ENCODE results near the gene SNAP47.

Gene SNAP47

DNA sequence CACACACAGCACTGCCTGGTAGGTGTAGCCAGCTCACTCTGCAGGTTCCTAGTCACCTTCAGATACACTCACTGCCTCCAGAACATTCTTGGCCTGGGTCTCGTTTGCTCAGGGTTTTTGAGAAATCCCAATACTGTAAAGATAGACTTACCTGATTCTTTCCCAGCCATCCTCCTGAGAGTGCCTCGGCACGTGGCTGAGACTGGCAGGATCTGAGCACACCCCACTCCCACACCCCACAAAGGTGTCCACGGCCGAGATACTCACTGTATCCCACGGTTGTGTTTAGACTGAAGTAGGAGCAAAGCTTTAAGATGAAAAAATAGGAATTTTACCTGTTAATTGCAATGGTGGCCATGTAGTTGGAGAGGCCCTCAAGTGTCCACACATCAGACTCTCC lies 33.4 kb downstream of the SNAP47 start:
- 100% methylated on average over 3 of the region's 6 CpGs for WGBS (ENCODE audit: insufficient coverage)
- CTCF ChIA-PET = no interaction called here
- no peak for DNase-seq
- peaks cover 11 to 50% (median 27%) of the 10 kb centered on the region in 4 experiments for H3K36me3 ChIP-seq (ENCODE audit: control insufficient read depth in 4 of 4, insufficient read depth in 4 of 4, low read length in 3 of 4)
- POLR2A ChIA-PET = no interaction called here
- H3K27ac ChIP-seq (ENCODE audit: insufficient read depth in 1 of 2, low read depth in 1 of 2, low read length in 2 of 2, poor library complexity in 1 of 2, severe bottlenecking in 2 of 2) = no peak overlapping the region
- no peaks in the 10 kb centered on the region for H3K27me3 ChIP-seq (replicated peaks in 2 of 5; ENCODE audit: control insufficient read depth in 4 of 5, insufficient read depth in 5 of 5, low read length in 4 of 5)
- peaks cover 0 to 31% (median 26%) of the 10 kb centered on the region in 4 experiments for H3K4me1 ChIP-seq (ENCODE audit: control extremely low read depth in 1 of 4, control insufficient read depth in 4 of 4, insufficient read depth in 4 of 4, low read length in 3 of 4)
- H3K4me3 ChIP-seq (ENCODE audit: control insufficient read depth in 1 of 7, extremely low read depth in 1 of 7, insufficient read depth in 4 of 7, low read depth in 2 of 7, low read length in 6 of 7) = no peak overlapping the region
- no peaks in the 10 kb centered on the region for H3K9me3 ChIP-seq (ENCODE audit: control extremely low read depth in 1 of 5, control insufficient read depth in 4 of 5, insufficient read depth in 2 of 5, low read depth in 1 of 5, low read length in 4 of 5)

DNA sequence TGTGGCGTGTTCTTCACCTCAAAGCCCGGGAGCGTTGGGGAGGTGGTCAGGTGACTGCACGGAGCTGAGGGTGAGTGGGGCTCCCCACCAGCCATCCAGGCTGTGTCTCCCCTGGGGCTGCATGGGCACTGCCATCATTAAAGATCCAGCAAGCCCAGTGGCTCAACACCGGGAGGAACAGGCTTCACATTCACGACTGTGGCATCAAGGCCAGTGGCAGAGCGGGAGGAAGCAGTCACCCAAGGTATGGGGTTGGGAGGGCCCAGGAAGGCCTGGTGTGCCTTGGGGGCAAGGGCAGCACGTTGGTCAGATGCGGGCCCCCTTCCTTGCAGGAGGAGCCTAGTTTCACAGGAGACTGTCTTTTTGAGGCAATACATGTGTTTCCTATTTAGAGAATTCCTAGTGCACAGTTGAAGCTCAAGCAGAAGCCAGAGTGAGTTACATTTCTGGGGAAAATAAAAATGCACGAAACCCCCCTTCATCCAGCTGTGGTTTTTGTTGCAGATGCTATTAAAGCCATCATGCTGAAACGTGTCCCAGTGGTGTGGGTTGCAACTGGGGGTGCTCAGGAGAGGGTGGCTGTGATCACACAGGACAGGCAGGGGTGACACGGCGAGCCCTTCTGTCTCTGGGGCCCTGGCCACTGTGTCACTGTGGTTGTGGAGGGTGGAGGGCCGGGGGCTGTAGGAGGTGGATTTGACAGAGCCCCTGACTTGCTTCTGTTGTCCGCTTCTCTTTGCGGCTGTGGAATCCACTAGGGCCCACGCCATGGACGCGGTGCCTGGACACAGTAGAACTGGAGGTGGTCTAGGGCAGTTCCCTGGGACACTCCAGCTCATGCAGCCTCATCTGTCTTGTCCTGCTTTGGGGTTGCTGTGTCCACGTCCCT lies 34.1 kb downstream of the SNAP47 start:
- Histone ChIP-seq H3K27ac (ENCODE audit: insufficient read depth in 1 of 2, low read depth in 1 of 2, low read length in 2 of 2, poor library complexity in 1 of 2, severe bottlenecking in 2 of 2) (no peak overlapping the region), H3K4me3 (ENCODE audit: control insufficient read depth in 1 of 7, extremely low read depth in 1 of 7, insufficient read depth in 4 of 7, low read depth in 2 of 7, low read length in 6 of 7) (no peak overlapping the region), H3K27me3 (replicated peaks in 2 of 5; ENCODE audit: control insufficient read depth in 4 of 5, insufficient read depth in 5 of 5, low read length in 4 of 5) (no peaks in the 10 kb centered on the region), H3K36me3 (ENCODE audit: control insufficient read depth in 4 of 4, insufficient read depth in 4 of 4, low read length in 3 of 4) (peaks cover 11 to 49% (median 27%) of the 10 kb centered on the region in 4 experiments), H3K9me3 (ENCODE audit: control extremely low read depth in 1 of 5, control insufficient read depth in 4 of 5, insufficient read depth in 2 of 5, low read depth in 1 of 5, low read length in 4 of 5) (no peaks in the 10 kb centered on the region), H3K4me1 (ENCODE audit: control extremely low read depth in 1 of 4, control insufficient read depth in 4 of 4, insufficient read depth in 4 of 4, low read length in 3 of 4) (peaks cover 0 to 25% (median 19%) of the 10 kb centered on the region in 4 experiments)
- no peak for DNase-seq
- ChIA-PET POLR2A (no interaction called here), CTCF (no interaction called here)
- 96% methylated on average over 19 of the region's 20 CpGs for WGBS (ENCODE audit: insufficient coverage)

- CTCF ChIA-PET = no interaction called here
- POLR2A ChIA-PET = no interaction called here
- Histone ChIP-seq H3K4me1 (ENCODE audit: control extremely low read depth in 1 of 4, control insufficient read depth in 4 of 4, insufficient read depth in 4 of 4, low read length in 3 of 4) (peaks cover 0 to 22% (median 19%) of the 10 kb centered on the region in 4 experiments), H3K36me3 (ENCODE audit: control insufficient read depth in 4 of 4, insufficient read depth in 4 of 4, low read length in 3 of 4) (peaks cover 11 to 49% (median 29%) of the 10 kb centered on the region in 4 experiments), H3K9me3 (ENCODE audit: control extremely low read depth in 1 of 5, control insufficient read depth in 4 of 5, insufficient read depth in 2 of 5, low read depth in 1 of 5, low read length in 4 of 5) (no peaks in the 10 kb centered on the region), H3K27me3 (replicated peaks in 2 of 5; ENCODE audit: control insufficient read depth in 4 of 5, insufficient read depth in 5 of 5, low read length in 4 of 5) (no peaks in the 10 kb centered on the region), H3K4me3 (ENCODE audit: control insufficient read depth in 1 of 7, extremely low read depth in 1 of 7, insufficient read depth in 4 of 7, low read depth in 2 of 7, low read length in 6 of 7) (no peak overlapping the region), H3K27ac (ENCODE audit: insufficient read depth in 1 of 2, low read depth in 1 of 2, low read length in 2 of 2, poor library complexity in 1 of 2, severe bottlenecking in 2 of 2) (no peak overlapping the region)
- WGBS (ENCODE audit: insufficient coverage) = 99% methylated on average over 9 of the region's 15 CpGs
- DNase-seq = no peak
Measured at GRCh38 chr1:227769936-227770494, 34.8 kb downstream of the SNAP47 start.

GRCh38 chr1:227770812-227771211 lies 35.6 kb downstream of the SNAP47 start:
- ChIA-PET CTCF (no interaction called here), POLR2A (no interaction called here)
- peaks cover 0 to 18% (median 14%) of the 10 kb centered on the region in 4 experiments for H3K4me1 ChIP-seq (ENCODE audit: control extremely low read depth in 1 of 4, control insufficient read depth in 4 of 4, insufficient read depth in 4 of 4, low read length in 3 of 4)

GRCh38 chr1:227771326-227771725 lies 36.1 kb downstream of the SNAP47 start:
- H3K4me1 ChIP-seq (ENCODE audit: control extremely low read depth in 1 of 4, control insufficient read depth in 4 of 4, insufficient read depth in 4 of 4, low read length in 3 of 4) = peaks cover 0 to 13% (median 9%) of the 10 kb centered on the region in 4 experiments

More at GRCh38 chr1:227770812-227771211, 35.6 kb downstream of the SNAP47 start:
- Histone ChIP-seq H3K4me3 (ENCODE audit: control insufficient read depth in 1 of 7, extremely low read depth in 1 of 7, insufficient read depth in 4 of 7, low read depth in 2 of 7, low read length in 6 of 7) (no peak overlapping the region), H3K36me3 (ENCODE audit: control insufficient read depth in 4 of 4, insufficient read depth in 4 of 4, low read length in 3 of 4) (peaks cover 13 to 49% (median 32%) of the 10 kb centered on the region in 4 experiments), H3K9me3 (ENCODE audit: control extremely low read depth in 1 of 5, control insufficient read depth in 4 of 5, insufficient read depth in 2 of 5, low read depth in 1 of 5, low read length in 4 of 5) (no peaks in the 10 kb centered on the region), H3K27me3 (replicated peaks in 2 of 5; ENCODE audit: control insufficient read depth in 4 of 5, insufficient read depth in 5 of 5, low read length in 4 of 5) (no peaks in the 10 kb centered on the region), H3K27ac (ENCODE audit: insufficient read depth in 1 of 2, low read depth in 1 of 2, low read length in 2 of 2, poor library complexity in 1 of 2, severe bottlenecking in 2 of 2) (no peak overlapping the region)
- WGBS (ENCODE audit: insufficient coverage) = 99% methylated on average over 11 of the region's 13 CpGs
- no peak for DNase-seq

DNA sequence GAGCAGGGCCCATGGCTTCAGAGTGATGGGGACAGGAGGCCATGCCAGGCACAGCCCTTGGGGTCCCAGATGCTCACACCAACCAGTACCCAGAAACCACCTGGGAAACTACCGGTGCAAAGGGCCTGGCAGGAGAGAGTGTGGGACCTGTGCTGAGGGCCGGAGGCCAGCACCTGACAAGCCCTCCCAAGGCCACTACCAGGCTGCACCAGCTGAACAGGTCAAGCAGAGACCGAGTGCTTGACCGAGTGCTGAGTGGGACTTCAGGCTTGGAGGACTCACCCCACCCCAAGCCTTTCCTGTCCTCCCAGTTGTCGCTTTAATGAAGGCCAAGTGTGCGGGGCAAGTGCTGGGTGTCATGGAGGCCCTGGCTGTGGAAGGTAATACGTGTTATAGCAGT lies 36.5 kb downstream of the SNAP47 start:
- Histone ChIP-seq H3K4me1 (ENCODE audit: control extremely low read depth in 1 of 4, control insufficient read depth in 4 of 4, insufficient read depth in 4 of 4, low read length in 3 of 4) (peaks cover 0 to 8% (median 4%) of the 10 kb centered on the region in 4 experiments), H3K9me3 (ENCODE audit: control extremely low read depth in 1 of 5, control insufficient read depth in 4 of 5, insufficient read depth in 2 of 5, low read depth in 1 of 5, low read length in 4 of 5) (no peaks in the 10 kb centered on the region), H3K36me3 (ENCODE audit: control insufficient read depth in 4 of 4, insufficient read depth in 4 of 4, low read length in 3 of 4) (peaks cover 17 to 57% (median 40%) of the 10 kb centered on the region in 4 experiments), H3K27me3 (replicated peaks in 2 of 5; ENCODE audit: control insufficient read depth in 4 of 5, insufficient read depth in 5 of 5, low read length in 4 of 5) (no peaks in the 10 kb centered on the region), H3K4me3 (ENCODE audit: control insufficient read depth in 1 of 7, extremely low read depth in 1 of 7, insufficient read depth in 4 of 7, low read depth in 2 of 7, low read length in 6 of 7) (no peak overlapping the region), H3K27ac (ENCODE audit: insufficient read depth in 1 of 2, low read depth in 1 of 2, low read length in 2 of 2, poor library complexity in 1 of 2, severe bottlenecking in 2 of 2) (no peak overlapping the region)
- CTCF ChIA-PET = interaction anchor here (3.8 kb wide), 1 partner anchor 10 kb away, joined by 15 read pairs; no protein-coding TSS in a partner anchor
- WGBS (ENCODE audit: insufficient coverage) = 100% methylated on average over 4 of the region's 7 CpGs
- POLR2A ChIA-PET = no interaction called here
- no peak for DNase-seq

More at GRCh38 chr1:227771326-227771725, 36.1 kb downstream of the SNAP47 start:
- POLR2A ChIA-PET = no interaction called here
- Histone ChIP-seq H3K36me3 (ENCODE audit: control insufficient read depth in 4 of 4, insufficient read depth in 4 of 4, low read length in 3 of 4) (peaks cover 15 to 53% (median 37%) of the 10 kb centered on the region in 4 experiments), H3K9me3 (ENCODE audit: control extremely low read depth in 1 of 5, control insufficient read depth in 4 of 5, insufficient read depth in 2 of 5, low read depth in 1 of 5, low read length in 4 of 5) (no peaks in the 10 kb centered on the region), H3K27me3 (replicated peaks in 2 of 5; ENCODE audit: control insufficient read depth in 4 of 5, insufficient read depth in 5 of 5, low read length in 4 of 5) (no peaks in the 10 kb centered on the region), H3K4me3 (ENCODE audit: control insufficient read depth in 1 of 7, extremely low read depth in 1 of 7, insufficient read depth in 4 of 7, low read depth in 2 of 7, low read length in 6 of 7) (no peak overlapping the region), H3K27ac (ENCODE audit: insufficient read depth in 1 of 2, low read depth in 1 of 2, low read length in 2 of 2, poor library complexity in 1 of 2, severe bottlenecking in 2 of 2) (no peak overlapping the region)
- WGBS (ENCODE audit: insufficient coverage) = 93% methylated on average over 3 of the region's 8 CpGs
- CTCF ChIA-PET = no interaction called here
- no peak for DNase-seq

- H3K9me3 ChIP-seq (ENCODE audit: control extremely low read depth in 1 of 5, control insufficient read depth in 4 of 5, insufficient read depth in 2 of 5, low read depth in 1 of 5, low read length in 4 of 5) = no peaks in the 10 kb centered on the region
- H3K4me1 ChIP-seq (ENCODE audit: control extremely low read depth in 1 of 4, control insufficient read depth in 4 of 4, insufficient read depth in 4 of 4, low read length in 3 of 4) = no peaks in the 10 kb centered on the region
- no peak for DNase-seq
- POLR2A ChIA-PET = no interaction called here
- H3K4me3 ChIP-seq (ENCODE audit: control insufficient read depth in 1 of 7, extremely low read depth in 1 of 7, insufficient read depth in 4 of 7, low read depth in 2 of 7, low read length in 6 of 7) = no peak overlapping the region
- H3K27ac ChIP-seq (ENCODE audit: insufficient read depth in 1 of 2, low read depth in 1 of 2, low read length in 2 of 2, poor library complexity in 1 of 2, severe bottlenecking in 2 of 2) = no peak overlapping the region
- H3K27me3 ChIP-seq (replicated peaks in 2 of 5; ENCODE audit: control insufficient read depth in 4 of 5, insufficient read depth in 5 of 5, low read length in 4 of 5) = no peaks in the 10 kb centered on the region
- CTCF ChIA-PET = interaction anchor here (3.8 kb wide), 1 partner anchor 12 kb away, joined by 15 read pairs; no protein-coding TSS in a partner anchor
- 93% methylated on average over 12 of the region's 15 CpGs for WGBS (ENCODE audit: insufficient coverage)
- H3K36me3 ChIP-seq (ENCODE audit: control insufficient read depth in 4 of 4, insufficient read depth in 4 of 4, low read length in 3 of 4) = peaks cover 9 to 43% (median 30%) of the 10 kb centered on the region in 4 experiments
Measured at GRCh38 chr1:227773558-227773957, 38.3 kb downstream of the SNAP47 start.
